NCI-H128 (cell line): ENCODE data around the gene WIPF1.

Experiments used
- DNase-seq: peaks from one replicate; lab custom pipeline; 2025; ENCODE audit not compliant: unreplicated experiment; lab: John Stamatoyannopoulos, UW

The WIPF1 gene

GRCh38 chr2:174546519-174547506 is 50.8 kb downstream of the WIPF1 start:
- DNase-seq: no peak

- no peak for DNase-seq
These were observed 52.4 kb downstream of the WIPF1 start for GRCh38 chr2:174545240-174545639.

DNA sequence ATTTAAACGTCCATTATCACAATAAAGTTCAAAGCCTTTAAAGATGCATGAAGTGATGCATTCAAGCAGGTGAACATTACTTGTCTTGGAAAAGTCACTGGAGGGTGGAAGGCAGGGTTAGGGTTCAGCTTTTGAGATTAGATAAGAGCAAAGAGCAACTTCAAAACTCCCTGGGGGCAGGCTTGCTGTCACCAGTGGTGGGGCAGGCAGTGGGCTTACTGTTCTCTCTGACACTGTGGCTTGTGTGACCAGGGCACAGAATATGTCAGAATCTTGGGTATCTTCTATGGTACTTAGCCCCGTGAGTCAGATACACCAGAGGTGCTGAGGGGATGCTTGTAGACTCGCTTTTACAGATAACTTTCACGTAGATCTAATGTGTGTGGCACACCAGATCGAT is 52.8 kb downstream of the WIPF1 start:
- DNase-seq: no peak

DNA sequence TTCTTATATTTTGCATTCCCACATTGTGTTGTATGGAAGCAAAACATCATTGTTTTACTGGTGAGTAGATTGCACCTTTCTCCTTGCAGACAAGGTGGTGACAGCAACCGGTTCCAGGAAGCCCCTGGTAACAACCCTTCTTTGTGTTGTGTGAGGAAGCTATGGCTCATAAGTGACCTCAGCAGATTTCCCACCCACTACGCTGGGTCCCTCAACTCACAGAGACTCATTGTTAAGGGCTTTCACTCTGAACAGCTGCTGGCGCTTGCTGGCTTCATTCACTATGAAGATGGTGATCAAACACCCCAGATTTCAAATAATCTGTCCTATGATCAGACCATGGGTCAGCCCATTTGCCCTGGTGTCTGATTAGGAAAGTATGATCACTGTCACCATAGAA is 53.4 kb downstream of the WIPF1 start:
- DNase-seq: no peak

- DNase-seq: no peak
These were observed 56.7 kb downstream of the WIPF1 start for GRCh38 chr2:174540893-174541292.

GRCh38 chr2:174535757-174536703 is 61.6 kb downstream of the WIPF1 start:
- no peak for DNase-seq

DNA sequence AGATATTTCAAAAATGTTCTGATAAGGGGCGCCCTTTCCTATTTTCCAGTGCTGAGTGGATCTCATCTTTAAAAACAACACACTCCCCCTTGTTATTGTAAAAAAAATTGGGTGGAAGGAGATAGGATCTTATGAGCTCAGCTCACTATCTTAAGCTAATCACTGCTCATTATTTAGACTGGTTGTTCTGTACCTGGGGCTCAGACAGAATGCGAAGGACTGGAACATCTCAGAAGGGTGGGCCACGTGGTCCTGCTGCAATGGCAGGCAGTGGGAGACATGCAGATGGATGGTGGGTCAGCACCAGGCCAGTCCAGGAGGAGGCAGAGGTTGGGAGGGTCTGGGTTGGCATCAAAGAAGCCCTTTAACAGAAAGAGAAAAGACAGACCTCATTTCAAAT is 62.5 kb downstream of the WIPF1 start:
- no peak for DNase-seq

GRCh38 chr2:174529916-174530315 is 67.7 kb downstream of the WIPF1 start:
- DNase-seq: no peak

- no peak for DNase-seq
These were observed 69.6 kb downstream of the WIPF1 start for GRCh38 chr2:174527959-174528358.

GRCh38 chr2:174527101-174527721 is 70.4 kb downstream of the WIPF1 start:
- DNase-seq: no peak

DNA sequence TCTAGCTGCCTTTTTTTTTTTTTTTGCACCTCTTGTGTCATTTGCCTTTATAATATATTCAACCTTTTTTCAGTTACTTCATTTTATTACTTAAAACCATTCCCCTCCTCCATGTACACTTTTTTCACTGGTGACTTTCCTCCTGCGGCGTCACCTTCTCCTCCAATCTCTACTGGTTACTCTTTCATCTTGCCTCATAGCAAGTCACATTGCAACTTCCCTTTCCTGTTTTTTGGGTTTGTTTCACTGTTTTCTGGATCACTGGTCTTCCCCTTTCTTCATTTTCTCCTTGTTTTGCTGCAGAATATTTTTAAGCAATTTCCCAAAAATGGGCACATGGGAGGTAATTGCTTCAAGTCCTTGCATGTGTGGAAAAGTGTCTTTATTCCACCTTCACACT is 73.1 kb downstream of the WIPF1 start:
- DNase-seq: no peak

GRCh38 chr2:174522553-174522952 is 75.1 kb downstream of the WIPF1 start:
- DNase-seq: no peak

- DNase-seq: no peak
These were observed 79.2 kb downstream of the WIPF1 start for GRCh38 chr2:174518395-174518794.

- no peak for DNase-seq
These were observed 80.9 kb downstream of the WIPF1 start for GRCh38 chr2:174516501-174517378.

- no peak for DNase-seq
These were observed 85.3 kb downstream of the WIPF1 start for GRCh38 chr2:174512345-174512744.

GRCh38 chr2:174511580-174512260 is 85.9 kb downstream of the WIPF1 start:
- no peak for DNase-seq

DNA sequence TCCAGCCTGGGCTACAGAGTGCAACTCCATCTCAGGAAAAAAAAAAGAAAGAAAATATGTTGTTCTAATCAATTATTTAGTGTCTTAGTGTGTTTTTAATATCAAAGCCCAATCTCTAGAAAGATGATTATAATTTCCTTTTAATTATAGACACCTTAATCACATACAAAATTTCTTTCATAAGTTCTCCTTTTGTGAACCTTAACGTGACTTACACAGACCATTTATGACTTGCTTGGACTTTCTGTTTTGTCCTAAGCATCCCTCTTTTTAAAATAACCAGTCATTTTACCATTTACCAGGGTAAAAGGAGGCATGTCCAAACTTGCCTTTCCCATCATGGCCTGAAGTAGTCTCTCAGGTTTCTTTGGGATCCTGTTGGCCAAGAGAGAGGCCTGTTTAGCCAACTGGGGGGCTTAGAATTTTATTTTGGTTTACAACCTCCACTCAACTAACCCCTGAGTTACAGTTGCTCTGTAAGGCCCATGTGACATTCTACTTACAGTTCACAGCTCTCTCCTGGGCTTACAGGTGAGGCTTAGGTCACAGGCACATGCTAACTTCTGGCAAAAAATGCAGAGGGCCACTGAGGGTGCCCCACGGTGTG is 86.9 kb downstream of the WIPF1 start:
- DNase-seq: no peak
